Measurements from ENCODE around the gene CACNA2D4. TPM values are rescaled to one million over a fixed set of nuclear protein-coding genes. Genes with fewer than 3 reads are reported as not detected.

Gene CACNA2D4
- total RNA-seq, 1 donor from 2014 or later: 7.0 TPM

GRCh38 chr12:1857086-1857485, 61.4 kb downstream of the CACNA2D4 start:
- Histone ChIP-seq H3K36me3 (no peaks in the 10 kb centered on the region), H3K4me1 (no peaks in the 10 kb centered on the region), H3K9me3 (peaks cover 6% of the 10 kb centered on the region), H3K27ac (no peak overlapping the region), H3K27me3 (ENCODE audit: low read depth) (peaks cover 3% of the 10 kb centered on the region), H3K4me3 (no peak overlapping the region)
- DNase-seq: no peak
- intact Hi-C loops (cut with DNase I): no loop called here
- TF ChIP-seq, protein P1, sequence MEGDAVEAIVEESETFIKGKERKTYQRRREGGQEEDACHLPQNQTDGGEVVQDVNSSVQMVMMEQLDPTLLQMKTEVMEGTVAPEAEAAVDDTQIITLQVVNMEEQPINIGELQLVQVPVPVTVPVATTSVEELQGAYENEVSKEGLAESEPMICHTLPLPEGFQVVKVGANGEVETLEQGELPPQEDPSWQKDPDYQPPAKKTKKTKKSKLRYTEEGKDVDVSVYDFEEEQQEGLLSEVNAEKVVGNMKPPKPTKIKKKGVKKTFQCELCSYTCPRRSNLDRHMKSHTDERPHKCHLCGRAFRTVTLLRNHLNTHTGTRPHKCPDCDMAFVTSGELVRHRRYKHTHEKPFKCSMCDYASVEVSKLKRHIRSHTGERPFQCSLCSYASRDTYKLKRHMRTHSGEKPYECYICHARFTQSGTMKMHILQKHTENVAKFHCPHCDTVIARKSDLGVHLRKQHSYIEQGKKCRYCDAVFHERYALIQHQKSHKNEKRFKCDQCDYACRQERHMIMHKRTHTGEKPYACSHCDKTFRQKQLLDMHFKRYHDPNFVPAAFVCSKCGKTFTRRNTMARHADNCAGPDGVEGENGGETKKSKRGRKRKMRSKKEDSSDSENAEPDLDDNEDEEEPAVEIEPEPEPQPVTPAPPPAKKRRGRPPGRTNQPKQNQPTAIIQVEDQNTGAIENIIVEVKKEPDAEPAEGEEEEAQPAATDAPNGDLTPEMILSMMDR (IDR thresholded peaks at IDR 0.05): no peak
- no peak for ATAC-seq

DNA sequence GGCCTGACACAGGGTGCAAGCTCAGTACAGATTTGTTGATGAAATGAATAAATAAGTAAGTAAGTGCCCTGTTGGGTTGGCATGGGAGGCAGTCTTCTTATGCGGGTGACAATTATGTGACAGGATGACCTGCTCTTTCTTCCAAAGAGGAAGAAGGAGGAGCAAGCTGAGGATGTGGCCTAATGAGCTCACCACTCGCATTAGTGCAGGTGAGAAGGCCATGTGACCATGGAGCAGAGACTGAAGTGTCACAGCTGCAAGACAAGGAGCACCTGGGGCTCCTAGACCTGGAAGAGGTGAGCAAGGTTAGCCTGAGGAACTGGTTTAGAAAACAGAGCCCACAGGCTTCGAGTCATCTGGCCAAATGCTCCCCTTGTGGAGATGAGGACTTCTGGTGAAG, 63.2 kb downstream of the CACNA2D4 start:
- DNase-seq: no peak
- TF ChIP-seq, protein P1 (IDR thresholded peaks at IDR 0.05): no peak
- no peak overlapping the region for H3K4me3 ChIP-seq
- intact Hi-C loops (cut with DNase I): no loop called here
- no peaks in the 10 kb centered on the region for H3K36me3 ChIP-seq
- no peak for ATAC-seq
- H3K27me3 ChIP-seq (ENCODE audit: low read depth): peaks cover 3% of the 10 kb centered on the region
- no peaks in the 10 kb centered on the region for H3K4me1 ChIP-seq
- peaks cover 6% of the 10 kb centered on the region for H3K9me3 ChIP-seq
- H3K27ac ChIP-seq: no peak overlapping the region

GRCh38 chr12:1853716-1854115, 64.7 kb downstream of the CACNA2D4 start:
- H3K27ac ChIP-seq: no peak overlapping the region
- no peak overlapping the region for H3K4me3 ChIP-seq
- intact Hi-C loops (cut with DNase I): no loop called here
- no peak for ATAC-seq
- TF ChIP-seq, protein P1 (IDR thresholded peaks at IDR 0.05): no peak
- H3K4me1 ChIP-seq: no peaks in the 10 kb centered on the region
- DNase-seq: no peak
- H3K27me3 ChIP-seq (ENCODE audit: low read depth): peaks cover 3% of the 10 kb centered on the region
- peaks cover 6% of the 10 kb centered on the region for H3K9me3 ChIP-seq
- H3K36me3 ChIP-seq: no peaks in the 10 kb centered on the region

DNA sequence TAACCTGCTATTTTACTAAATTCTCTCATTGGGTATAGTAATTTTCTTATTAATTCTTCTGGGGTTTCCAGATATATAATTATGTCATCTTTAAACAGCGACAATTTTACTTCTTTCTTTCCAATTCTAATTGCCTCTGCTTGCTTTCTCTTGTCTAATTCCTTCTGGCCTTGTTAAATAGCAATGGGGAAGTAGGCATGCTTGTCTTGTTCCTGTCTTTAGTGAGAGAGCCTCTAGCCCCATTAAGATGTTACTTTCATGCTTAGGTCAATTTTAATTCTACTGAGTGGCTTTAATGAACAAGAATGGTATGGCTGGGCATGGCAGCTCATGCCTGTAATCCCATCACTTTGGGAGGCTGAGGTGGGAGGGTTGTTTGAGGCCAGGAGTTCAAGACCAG, 66.4 kb downstream of the CACNA2D4 start:
- no peak overlapping the region for H3K4me3 ChIP-seq
- TF ChIP-seq, protein P1 (IDR thresholded peaks at IDR 0.05): no peak
- intact Hi-C loops (cut with DNase I): no loop called here

DNA sequence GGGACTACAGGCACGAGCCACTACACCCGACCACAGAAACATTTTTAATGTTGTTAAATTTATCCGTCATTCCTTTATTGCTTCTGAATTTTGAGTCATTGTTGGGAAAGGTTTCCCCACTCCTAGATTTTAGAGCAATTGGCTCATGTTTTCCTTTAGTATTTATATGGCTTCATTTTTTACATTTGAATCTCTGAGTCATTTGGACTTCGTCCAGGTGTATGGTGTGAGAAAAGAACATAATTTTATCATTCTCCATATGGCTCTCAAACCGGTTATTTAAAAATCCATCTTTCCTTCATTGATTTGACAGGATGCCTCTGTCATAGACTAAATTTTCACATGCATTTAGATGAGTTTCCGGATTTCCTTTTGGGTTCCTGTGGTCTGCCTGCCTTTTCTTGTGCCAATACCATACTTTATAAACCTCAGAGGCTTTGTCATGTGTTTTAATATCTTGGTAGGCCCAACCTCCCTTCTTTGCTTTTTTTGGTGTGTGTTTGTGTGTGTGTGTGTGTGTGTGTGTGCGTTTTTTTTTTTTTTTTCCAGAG, 67.2 kb downstream of the CACNA2D4 start:
- ATAC-seq (no peak), DNase-seq (no peak)
- peaks cover 6% of the 10 kb centered on the region for H3K9me3 ChIP-seq
- H3K36me3 ChIP-seq: no peaks in the 10 kb centered on the region
- intact Hi-C loops (cut with DNase I): no loop called here
- H3K4me3 ChIP-seq: no peak overlapping the region
- H3K27ac ChIP-seq: no peak overlapping the region
- no peaks in the 10 kb centered on the region for H3K4me1 ChIP-seq
- TF ChIP-seq, protein P1 (IDR thresholded peaks at IDR 0.05): no peak
- H3K27me3 ChIP-seq (ENCODE audit: low read depth): peaks cover 6% of the 10 kb centered on the region

More for the DNA sequence above, 66.4 kb downstream of the CACNA2D4 start:
- DNase-seq (no peak), ATAC-seq (no peak)
- Histone ChIP-seq H3K27me3 (ENCODE audit: low read depth) (no peaks in the 10 kb centered on the region), H3K36me3 (no peaks in the 10 kb centered on the region), H3K9me3 (peaks cover 6% of the 10 kb centered on the region), H3K4me1 (no peaks in the 10 kb centered on the region), H3K27ac (no peak overlapping the region)
